GM13977 (cell line): ENCODE data around the gene RUBCNL.

Experiments
- DNase-seq: peaks from one replicate; pipeline ENCODE4 v3.0.0; 2012; ENCODE audit warnings: low spot score
- in situ Hi-C: fragments of 300-500 bp; cut with MboI; formaldehyde crosslinking; loops from one replicate; pipeline ENCODE4 v1.12.0; 2022; ENCODE audit warnings: low sequenced_read_pairs, low pct_unique_long_range_greater_than_20kb, mixed read lengths, inconsistent platforms; ENCODE audit not compliant: unreplicated experiment
- TF ChIP-seq, protein P1 (sequence below): IDR thresholded peaks from 2 replicates; pipeline ENCODE4 v1.5.1; 2012; ENCODE audit warnings: mild to moderate bottlenecking, control low read depth; ENCODE audit not compliant: insufficient read depth; ENCODE audit errors: extremely low read depth, missing control alignments

The RUBCNL gene

GRCh38 chr13:46313432-46314257 is 73.4 kb downstream of the RUBCNL start:
- in situ Hi-C loops = no loop called here
- TF ChIP-seq, protein P1, sequence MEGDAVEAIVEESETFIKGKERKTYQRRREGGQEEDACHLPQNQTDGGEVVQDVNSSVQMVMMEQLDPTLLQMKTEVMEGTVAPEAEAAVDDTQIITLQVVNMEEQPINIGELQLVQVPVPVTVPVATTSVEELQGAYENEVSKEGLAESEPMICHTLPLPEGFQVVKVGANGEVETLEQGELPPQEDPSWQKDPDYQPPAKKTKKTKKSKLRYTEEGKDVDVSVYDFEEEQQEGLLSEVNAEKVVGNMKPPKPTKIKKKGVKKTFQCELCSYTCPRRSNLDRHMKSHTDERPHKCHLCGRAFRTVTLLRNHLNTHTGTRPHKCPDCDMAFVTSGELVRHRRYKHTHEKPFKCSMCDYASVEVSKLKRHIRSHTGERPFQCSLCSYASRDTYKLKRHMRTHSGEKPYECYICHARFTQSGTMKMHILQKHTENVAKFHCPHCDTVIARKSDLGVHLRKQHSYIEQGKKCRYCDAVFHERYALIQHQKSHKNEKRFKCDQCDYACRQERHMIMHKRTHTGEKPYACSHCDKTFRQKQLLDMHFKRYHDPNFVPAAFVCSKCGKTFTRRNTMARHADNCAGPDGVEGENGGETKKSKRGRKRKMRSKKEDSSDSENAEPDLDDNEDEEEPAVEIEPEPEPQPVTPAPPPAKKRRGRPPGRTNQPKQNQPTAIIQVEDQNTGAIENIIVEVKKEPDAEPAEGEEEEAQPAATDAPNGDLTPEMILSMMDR = no peak
- no peak for DNase-seq

DNA sequence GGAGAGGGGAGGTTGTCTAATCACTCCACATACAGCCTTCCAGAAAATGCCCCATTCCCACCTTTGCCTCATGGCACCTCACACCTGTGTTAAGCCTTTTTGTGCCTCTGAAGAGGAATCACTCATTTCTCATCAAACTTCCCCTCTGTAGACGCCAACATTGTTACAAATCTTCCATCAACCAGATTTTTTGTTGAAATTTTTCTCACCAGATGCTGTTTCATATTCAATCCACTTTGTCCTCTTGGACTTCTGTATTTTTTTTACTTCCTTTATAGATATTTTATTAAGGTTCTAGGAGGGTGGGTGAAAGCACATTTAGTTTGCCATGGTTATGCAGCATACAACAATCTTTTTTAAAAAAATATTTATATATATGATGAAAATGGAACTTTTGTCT is 74.0 kb downstream of the RUBCNL start:
- no peak for DNase-seq
- in situ Hi-C loops = no loop called here
- TF ChIP-seq, protein P1 = no peak

GRCh38 chr13:46311217-46311616 is 75.8 kb downstream of the RUBCNL start:
- in situ Hi-C loops = no loop called here
- DNase-seq = no peak
- TF ChIP-seq, protein P1 = no peak

DNA sequence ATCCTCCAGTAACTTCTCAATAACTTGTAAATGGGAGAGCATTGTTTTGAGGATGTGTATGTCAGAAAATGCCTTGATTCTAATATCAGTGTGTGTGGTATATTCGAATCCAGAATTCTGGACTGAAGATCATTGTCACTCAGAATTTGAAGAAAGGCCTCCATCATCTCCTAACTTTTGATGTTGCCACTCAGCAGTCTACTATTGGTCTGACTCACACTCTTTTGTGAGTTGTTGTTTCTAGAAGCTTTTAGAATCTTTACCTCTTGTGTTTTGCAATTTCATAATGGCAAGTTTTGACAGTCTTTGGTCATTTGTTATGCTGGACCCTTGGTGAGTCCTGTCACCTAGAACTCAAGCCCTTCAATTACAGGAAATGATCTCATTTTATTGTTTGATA is 77.0 kb downstream of the RUBCNL start:
- no peak for DNase-seq
- in situ Hi-C loops = no loop called here
- TF ChIP-seq, protein P1 = no peak

GRCh38 chr13:46307554-46307953 is 79.5 kb downstream of the RUBCNL start:
- DNase-seq = no peak
- TF ChIP-seq, protein P1 = no peak
- in situ Hi-C loops = no loop called here

- no peak for DNase-seq
- TF ChIP-seq, protein P1 = no peak
- in situ Hi-C loops = no loop called here
These were observed 82.5 kb downstream of the RUBCNL start for GRCh38 chr13:46304546-46304945.
